NOMO-1 (cell line): Measurements from ENCODE around the gene RPL3.
"Not testable (repeated sequence)": the region's sequence is repeated elsewhere in the genome, so short reads cannot be mapped to it uniquely, and the experiment has no call there.

Experiments
- DNase-seq, 2 experiments: peaks; one replicate each; lab custom pipeline; 2025; ENCODE audit not compliant: unreplicated experiment in 2 of 2; lab: John Stamatoyannopoulos, UW

The RPL3 gene

DNA sequence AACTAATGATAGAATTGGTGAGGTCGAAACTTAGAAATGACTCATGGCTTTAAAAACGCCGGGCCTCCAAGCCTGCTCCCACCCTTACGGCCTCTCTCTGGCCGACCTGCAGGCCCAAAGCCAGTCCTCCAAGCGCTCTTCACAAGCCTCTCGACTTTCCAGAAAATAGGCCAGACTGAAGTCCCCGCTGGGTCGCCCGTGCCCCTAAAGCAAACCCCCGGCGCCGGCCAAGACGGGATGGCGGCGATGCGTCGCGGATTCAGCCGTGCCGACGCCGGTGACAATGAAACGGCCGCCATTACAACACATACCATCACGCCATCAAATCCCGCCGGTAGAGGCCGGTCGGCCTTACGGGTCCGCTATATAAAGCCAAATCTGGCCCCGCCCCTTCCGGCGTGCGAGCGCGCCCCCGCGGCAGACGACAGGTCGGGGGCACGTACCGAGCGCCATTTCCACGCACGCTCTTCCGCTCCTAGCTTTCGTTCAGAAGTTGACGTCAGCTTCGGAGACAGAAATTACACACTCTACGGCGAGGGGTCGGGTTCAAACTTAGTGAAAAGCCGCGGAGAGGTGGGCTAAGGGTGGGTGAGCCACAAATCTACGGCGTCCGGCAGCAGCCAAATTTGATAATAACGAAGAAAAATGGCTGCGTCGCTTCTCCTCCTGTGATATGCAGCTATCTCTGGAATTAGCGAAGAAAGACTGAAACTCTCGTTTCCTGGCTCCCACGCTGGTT lies at the start of gene RPL3:
TSS of gene RPL3 (minus strand) at position 340 of the 739 bp plus-strand sequence. CDS start at position 314, 26 bp downstream.
- peak; percentile 97 to 98 for DNase-seq

DNA sequence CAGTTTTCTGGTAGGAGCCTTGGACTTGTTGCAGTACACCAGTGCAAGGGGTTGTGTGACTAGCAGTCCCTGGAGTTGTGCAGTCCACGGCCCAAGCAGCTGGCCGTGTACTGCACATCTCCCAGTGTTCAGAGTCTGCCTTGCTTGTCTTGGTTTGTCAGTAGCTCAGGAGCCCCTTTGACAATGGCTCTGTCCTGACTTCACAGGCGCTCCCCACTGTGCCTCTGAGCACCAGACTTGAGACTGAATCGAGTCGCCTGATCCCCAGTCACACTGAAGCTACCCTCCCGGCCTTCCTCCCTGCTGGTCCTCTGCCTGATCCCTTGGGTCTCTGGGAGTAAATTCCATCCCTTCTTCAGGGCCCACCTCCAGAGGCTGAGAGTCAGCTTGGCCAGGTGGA lies 49.8 kb upstream of the RPL3 start:
- no peak for DNase-seq

DNA sequence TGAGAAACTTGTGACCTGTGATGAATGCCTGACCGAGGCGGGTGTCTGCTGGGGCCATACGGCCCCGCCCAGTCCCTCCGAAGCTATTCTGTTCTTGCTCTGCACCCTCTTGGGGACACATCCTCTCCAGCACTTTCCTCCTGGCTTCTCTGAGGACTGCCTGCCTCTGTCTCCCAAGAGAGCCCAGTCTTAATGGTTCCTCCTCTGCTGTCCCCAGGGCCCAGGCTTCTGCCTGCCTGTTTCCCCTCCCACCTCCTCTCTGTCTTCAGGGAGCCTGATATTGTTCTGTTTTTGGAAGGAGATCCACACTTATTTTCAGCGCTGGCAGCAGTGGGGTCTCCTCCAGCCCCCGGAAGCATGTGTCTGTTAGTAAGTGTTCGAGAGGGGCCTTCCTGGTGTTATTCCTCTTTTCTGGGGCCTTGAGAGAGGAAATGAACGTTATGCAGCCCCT lies 49.1 kb upstream of the RPL3 start:
- DNase-seq = no peak

DNA sequence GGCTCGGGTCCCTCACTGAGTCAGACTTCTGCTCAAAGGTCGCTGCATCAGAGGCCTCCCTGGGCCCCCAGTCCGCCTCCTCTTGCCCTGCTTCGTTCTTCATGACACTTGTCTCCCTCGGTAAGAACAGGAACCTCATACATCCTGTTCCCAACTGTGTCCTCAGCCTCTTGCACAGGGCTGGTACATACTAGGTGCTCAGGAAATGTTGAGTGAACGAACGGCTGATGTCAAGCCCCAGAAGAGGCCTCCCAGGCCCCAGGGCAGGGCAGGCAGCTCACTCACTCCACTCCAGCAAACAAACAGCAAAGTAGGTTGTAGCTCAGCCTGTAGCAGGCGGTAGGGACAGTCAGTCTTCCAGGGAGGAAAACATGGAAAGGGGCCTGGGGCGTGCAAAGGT lies 47.6 kb upstream of the RPL3 start:
- DNase-seq = peak in 1 of 2 experiments; percentile 33

DNA sequence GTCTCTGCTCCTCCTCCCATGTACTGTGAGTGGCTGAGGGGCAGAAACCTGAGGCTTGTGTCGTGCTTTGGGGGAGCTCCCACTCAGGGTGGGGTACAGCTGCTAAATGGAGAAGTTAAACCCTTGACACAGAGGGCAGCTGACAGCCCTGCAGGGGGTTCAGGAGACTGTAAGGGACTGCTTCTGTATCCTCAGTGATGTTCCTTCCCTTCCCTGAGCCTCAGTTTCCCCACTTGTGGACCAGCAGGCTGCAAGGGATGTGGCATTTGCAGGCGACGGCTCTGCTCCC lies 46.0 kb upstream of the RPL3 start:
- DNase-seq = no peak

DNA sequence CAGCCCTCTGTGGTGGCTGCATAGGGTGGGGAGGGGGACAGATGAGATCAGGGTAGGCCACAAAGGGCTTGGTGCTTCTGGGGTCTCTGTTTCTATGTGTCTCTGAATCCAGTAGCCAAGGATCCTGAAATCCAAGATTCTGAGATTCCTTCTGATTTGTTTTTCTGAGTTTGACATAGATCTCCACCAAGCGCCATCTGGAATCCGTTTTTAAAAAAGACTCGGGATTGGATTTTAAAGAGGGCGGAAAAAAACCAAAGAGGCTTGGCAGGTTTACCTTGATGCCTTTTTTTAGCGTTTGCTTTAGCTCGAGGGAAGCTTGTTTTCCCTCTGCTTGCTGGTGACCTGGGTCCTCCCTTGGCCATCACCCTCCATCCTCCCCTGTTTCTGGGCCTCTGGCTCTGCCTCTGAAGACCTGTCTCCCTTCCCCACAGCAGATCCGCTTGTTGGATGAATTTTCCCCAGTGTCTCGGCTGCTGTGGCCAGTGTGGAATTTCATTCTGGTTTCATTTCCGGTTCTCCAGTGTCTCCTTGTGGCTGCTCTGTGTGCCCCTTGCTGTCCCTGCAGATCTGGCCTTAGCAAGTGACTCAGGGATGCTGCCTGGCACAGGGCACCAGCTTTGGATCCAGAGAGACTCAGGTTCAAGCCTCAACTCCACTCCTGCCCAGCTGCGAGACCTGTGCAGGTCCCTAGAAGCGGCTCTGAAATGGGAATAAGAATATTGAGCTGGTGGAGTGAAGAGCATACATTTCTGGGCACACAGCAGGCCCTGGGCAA lies 45.5 kb upstream of the RPL3 start:
- DNase-seq = no peak

DNA sequence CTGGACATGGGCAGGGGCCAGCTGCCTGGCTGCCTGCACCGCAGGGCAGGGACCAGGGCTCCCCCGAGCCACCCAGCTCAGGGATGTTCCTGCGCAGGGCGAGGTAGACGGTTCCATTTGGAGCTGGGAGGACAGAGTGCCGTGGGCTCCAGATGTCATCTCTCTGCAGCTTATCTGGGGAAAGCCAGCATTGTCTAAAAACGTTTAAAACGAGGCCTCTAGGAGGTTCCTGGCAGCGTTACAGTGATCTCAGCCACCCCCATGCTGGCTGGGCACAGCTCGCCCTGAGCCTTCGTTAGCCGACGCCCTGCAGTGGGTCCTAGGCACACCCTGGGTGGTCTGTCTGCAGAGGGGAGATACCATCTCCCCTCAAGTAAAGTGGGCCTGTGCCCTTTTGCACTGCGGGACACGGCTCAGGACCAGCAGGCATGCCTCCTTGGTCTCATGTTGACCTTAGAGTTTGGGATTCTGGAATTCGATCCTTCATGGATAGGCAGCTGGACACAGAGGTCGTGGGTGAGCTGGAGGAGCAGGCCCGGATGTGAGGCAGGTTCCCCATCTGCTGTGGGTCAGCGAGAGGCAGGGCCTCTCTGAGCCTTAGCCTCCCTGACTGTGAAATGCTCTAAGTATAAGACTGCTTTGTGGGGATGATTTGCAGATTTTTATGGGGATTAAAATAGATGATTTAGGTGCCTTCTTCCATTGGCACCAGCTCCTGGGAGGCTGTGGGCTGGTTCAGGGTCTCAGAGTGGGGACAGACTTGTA lies 44.5 kb upstream of the RPL3 start:
- no peak for DNase-seq

DNA sequence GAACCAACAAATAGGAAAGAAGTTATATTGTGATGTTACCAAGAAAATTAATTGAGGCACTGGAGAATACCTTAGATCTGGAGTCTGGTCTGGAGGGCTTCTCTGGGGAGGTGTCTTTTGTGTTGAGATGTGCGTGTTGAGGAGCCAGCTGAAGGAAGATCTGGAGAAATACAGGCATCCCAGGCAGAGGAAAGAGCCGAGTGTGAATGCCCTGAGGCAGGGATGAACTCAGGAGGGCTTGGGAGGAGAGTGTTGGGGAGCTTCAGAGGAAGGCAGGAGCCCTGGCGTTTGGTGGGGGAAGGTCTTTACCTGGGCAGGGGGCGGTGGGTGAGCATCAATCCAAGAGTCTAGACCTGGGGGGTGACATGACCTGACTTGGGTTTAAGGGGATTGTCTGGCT lies 43.5 kb upstream of the RPL3 start:
- no peak for DNase-seq

DNA sequence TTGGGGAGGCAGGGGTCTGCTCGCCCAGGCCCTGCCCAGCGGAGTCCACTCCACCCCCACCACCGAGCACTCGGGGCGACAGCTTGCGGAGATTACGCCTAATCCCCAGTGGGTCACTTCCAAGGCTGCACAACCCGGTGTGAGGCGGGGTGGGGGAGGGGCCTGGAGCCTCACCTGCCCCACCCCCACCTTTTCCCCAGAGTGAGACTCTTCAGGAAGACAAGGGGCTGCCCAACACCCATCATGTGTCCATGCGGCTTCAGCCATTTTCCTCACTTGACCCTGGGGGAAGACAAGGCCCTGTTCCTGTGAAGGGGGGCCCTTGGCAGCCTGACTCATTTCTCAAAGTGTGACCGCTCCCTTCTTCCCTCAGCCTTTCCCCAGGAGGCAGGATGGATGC lies 42.8 kb upstream of the RPL3 start:
- DNase-seq = no peak

DNA sequence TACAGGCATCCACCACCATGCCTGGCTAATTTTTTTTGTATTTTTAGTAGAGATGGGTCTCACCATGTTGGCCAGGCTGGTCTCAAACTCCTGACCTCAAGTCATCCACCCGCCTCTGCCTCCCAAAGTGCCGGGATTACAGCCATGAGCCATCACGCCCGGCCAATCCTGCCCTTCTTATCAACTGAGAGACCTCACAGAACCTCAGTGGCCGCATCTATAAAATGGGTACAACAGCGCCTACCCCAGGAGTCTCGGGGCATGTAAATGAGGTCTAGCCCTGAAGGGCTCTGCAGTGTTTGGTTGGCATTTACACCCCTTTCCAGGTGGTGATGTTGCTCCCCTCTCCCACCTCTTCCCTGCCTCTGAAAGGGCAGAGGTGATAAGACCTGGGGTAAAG lies 42.1 kb upstream of the RPL3 start:
- DNase-seq = no peak

DNA sequence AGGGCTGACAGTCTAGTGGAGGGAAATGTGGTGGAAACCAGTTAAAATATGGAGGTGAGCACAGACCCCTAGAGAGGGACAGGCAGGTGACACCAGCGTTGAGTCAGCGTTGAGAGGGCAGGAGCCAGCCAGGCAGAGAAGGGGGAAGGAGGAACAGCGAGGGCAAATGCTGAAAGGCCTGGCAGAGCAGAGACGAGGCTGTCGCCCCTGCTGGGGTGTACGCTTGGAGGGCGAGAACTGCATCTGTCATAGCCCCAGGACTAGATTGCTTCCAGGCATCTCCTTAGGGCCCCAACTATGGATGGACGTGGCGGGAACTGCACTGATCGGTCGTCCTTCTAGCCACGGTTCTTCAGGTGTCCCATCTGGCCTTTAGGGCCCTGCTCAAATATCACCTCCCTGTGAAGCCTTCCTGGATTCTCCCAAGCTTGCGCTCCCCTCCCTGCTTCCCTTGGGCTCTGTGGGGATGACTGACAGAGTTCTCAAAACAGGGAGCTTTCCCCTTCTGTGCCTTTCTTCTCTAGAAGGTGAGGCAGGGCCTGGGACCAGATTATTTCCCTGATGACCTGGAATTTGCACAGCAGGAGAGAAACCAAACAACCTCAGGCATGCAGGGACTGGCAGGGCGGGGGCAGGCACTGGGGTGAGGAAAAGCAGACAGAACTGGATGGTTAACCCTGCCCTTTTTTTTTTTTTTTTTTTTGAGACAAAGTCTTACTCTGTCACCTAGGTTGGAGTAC lies 41.4 kb upstream of the RPL3 start:
- no peak for DNase-seq

DNA sequence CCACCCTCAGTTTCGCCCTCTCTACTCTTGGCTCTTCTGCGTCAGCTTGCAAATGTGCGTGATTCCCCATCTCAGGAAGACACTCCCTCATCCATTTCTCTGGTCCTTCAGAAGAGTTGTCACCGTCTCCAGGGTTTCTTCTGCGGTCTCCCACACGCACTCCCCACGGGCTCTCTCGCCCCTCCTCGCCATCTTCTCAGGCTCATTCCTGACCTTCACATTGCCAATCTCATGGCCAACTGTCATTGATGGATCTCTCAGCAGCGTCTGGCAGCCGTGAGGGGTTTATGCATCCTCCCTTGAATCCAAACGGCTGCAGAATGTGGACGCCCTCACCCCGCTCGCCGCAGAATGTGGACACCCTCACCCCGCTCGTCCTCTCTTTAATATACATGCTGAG lies 40.8 kb upstream of the RPL3 start:
- DNase-seq = no peak

DNA sequence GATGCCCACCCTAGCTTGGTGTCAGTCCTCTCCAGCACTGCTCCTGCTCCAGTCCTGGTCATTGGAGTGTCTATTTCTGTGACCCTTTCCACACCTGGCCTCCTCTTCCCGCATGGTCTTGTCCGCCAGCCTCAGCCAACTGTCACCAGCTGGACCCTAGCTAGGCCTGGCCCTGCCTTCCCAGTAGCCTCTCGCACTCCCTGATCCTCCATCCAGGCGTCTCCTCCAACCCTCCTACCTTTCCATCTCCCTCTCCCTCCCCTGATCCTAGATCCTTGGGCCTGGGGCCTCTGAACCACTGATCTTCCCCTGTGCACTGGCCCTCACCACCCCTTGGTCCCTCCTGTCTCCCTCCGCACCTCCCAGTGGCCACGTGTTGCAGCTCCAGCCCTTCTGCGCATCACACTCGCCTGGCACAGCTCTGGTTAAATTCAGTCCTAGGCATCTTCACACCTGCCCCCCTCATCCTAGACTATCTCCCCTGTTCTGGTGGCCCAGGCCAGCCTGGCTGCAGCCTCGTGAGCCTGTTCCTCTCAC lies 40.3 kb upstream of the RPL3 start:
- no peak for DNase-seq

DNA sequence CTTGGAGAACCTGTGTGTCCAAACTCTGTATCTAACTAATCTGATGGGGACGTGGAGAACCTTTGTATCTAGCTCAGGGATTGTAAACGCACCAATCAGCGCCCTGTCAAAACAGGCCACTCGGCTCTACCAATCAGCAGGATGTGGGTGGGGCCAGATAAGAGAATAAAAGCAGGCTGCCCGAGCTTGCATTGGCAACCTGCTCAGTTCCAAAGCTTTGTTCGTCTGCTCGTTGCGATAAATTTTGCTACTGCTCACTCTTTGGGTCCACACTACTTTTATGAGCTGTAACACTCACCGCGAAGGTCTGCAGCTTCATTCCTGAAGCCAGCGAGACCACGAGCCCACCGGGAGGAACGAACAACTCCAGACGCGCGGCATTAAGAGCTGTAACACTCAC lies 38.8 kb upstream of the RPL3 start:
- DNase-seq = not testable (repeated sequence)

DNA sequence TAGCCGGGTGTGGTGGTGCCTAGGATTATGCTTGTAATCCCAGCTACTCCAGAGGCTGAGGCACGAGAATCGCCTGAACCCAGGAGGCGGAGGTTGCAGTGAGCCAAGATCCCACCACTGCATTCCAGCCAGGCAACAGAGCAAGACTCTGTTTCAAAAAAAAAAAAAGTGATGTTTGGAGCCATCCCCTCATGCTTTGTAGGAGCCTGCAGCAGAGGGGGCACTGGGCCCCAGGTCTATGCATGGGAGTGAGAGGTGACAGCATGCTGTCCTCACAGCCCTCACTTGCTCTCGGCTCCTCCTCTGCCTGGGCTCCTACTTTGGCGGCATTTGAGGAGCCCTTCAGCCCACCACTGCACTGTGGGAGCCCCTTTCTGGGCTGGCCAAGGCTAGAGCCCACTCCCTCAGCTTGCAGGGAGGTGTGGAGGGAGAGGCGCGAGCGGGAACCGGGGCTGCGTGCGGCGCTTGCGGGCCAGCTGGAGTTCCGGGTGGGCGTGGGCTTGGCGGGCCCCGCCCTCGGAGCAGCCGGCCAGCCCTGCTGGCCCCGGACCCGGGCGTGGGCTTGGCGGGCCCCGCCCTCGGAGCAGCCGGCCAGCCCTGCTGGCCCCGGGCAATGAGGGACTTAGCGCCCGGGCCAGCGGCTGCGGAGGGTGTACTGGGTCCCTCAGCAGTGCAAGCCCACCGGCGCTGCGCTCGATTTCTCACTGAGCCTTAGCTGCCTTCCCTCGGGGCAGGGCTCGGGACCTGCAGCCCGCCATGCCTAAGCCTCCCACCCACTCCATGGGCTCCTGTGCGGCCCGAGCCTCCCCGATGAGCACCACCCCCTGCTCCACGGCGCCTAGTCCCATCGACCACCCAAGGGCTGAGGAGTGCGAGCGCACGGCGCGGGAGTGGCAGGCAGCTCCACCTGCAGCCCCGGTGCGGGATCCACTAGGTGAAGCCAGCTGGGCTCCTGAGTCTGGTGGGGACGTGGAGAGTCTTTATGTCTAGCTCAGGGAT lies 38.0 kb upstream of the RPL3 start:
- not testable (repeated sequence) for DNase-seq

DNA sequence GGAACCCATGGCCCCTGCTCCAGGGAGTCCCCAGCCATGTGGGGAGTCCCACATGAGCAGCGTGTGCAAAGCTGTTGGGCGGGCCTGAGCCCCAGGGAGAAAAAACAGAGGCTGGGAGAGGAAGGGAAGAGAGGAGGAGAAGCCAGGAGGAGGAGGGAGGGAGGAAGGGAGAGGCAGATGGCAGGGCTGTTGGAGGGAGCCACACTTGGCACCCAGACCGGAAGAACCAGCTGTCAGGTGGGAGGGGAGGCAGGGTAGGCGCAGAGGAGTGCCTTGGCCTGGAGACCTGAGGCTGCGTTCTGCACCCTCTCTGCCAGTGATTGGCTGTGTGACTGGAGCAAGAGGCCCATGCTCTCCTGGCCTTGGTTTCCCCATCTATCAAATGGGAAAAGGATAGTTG lies 37.0 kb upstream of the RPL3 start:
- no peak for DNase-seq

DNA sequence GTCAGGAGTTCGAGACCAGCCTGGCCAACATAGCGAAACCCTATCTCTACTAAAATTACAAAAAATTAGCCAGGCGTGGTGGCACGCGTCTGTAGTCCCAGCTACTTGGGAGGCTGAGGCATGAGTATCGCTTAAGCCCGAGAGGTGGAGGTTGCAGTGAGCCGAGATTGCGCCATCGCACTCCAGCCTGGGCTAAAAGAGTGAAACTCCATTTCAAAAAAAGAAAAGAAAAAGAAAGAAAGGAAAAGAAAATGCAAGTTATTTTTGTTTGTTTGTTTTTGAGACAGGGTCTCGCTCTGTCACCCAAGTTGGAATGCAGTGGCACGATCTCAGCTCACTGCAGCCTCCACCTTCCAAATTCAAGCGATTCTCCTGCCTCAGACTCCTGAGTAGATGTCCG lies 36.4 kb upstream of the RPL3 start:
- DNase-seq = not testable (repeated sequence)

DNA sequence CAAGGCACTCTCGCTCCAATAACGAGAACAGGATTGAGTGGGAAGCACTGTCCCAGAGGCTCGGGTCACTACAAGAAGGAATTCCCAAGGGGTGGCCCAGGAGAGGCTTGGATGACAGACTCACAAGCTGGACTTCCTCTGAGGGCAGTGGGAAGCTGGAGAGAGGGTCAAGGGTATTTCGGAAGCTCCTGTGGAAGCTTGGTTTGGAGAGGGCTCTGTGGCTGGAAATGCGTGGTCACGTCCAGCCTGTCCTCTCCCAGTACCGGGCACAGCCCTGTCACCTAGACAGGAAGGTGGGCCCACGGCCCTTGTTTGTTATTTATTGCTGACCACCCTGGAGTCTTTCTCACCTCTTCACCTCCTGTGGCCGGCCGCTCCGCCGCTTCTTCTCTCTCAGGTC lies 35.7 kb upstream of the RPL3 start:
- no peak for DNase-seq

DNA sequence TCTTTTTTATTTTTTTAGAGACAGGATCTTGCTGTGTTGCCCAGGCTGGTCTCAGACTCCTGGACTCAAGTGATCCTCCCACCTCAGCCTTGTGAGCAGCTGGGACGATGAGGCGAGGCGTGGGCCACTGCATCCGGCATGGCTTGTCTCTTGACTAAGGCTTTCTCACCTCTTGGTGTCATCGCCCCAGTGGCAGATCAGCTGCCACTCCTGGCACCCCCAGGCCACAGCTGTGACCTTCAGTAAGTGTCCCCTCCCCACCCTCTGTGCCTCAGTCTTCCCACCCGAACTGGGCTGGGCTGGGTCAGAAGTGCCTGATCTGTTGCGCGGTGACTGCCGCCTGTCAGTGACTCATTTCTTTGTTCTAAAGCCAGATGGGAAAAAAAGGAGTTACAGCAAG lies 33.9 kb upstream of the RPL3 start:
- no peak for DNase-seq
